ENCODE results near the gene CNOT6L. TPM values are rescaled to one million over a fixed set of nuclear protein-coding genes. Genes with fewer than 3 reads are reported as not detected.

The CNOT6L gene
- total RNA-seq, 3 donors from 2014 or later (not counting 1 experiment from before 2014, with no cell fraction given) = 172 to 237 (median 193) TPM

- no peak for ATAC-seq
- WGBS (ENCODE audit: insufficient coverage) = 92% methylated on average over 7 of the region's 7 CpGs
- intact Hi-C loops (cut with micrococcal nuclease) = no loop called here
- no peak for TF ChIP-seq CTCF (IDR thresholded peaks at IDR 0.05)
- H3K9me3 ChIP-seq (ENCODE audit: control insufficient read depth, insufficient read depth, low read length) = no peaks in the 10 kb centered on the region
- no peak overlapping the region for H3K27ac Mint-ChIP-seq
- no peaks in the 10 kb centered on the region for H3K36me3 Mint-ChIP-seq
- no peaks in the 10 kb centered on the region for H3K9me3 Mint-ChIP-seq
- no peak for DNase-seq
- no peaks in the 10 kb centered on the region for H3K27me3 Mint-ChIP-seq (ENCODE audit: low read depth in 2 of 2)
- H3K27me3 ChIP-seq (ENCODE audit: control insufficient read depth, insufficient read depth, low read length) = no peaks in the 10 kb centered on the region
- no peak overlapping the region for H3K4me3 ChIP-seq (ENCODE audit: low read length)
- no peaks in the 10 kb centered on the region for H3K4me1 ChIP-seq (ENCODE audit: control insufficient read depth, insufficient read depth, low read length)
- no peaks in the 10 kb centered on the region for H3K4me1 Mint-ChIP-seq
- H3K36me3 ChIP-seq (ENCODE audit: control insufficient read depth, insufficient read depth, low read length) = no peaks in the 10 kb centered on the region
- H3K27ac ChIP-seq (ENCODE audit: low read length) = no peak overlapping the region
- H3K4me3 Mint-ChIP-seq = no peak overlapping the region
Measured at GRCh38 chr4:77669946-77670590, 149.1 kb downstream of the CNOT6L start.

- Mint-ChIP-seq H3K36me3 (no peaks in the 10 kb centered on the region), H3K9me3 (no peaks in the 10 kb centered on the region), H3K27ac (no peak overlapping the region), H3K27me3 (ENCODE audit: low read depth in 2 of 2) (no peaks in the 10 kb centered on the region), H3K4me1 (no peaks in the 10 kb centered on the region), H3K4me3 (no peak overlapping the region)
- no peak for TF ChIP-seq CTCF (IDR thresholded peaks at IDR 0.05)
- Histone ChIP-seq H3K36me3 (ENCODE audit: control insufficient read depth, insufficient read depth, low read length) (no peaks in the 10 kb centered on the region), H3K4me3 (ENCODE audit: low read length) (no peak overlapping the region), H3K27me3 (ENCODE audit: control insufficient read depth, insufficient read depth, low read length) (no peaks in the 10 kb centered on the region), H3K9me3 (ENCODE audit: control insufficient read depth, insufficient read depth, low read length) (no peaks in the 10 kb centered on the region), H3K27ac (ENCODE audit: low read length) (no peak overlapping the region), H3K4me1 (ENCODE audit: control insufficient read depth, insufficient read depth, low read length) (no peaks in the 10 kb centered on the region)
- DNase-seq = no peak
- no peak for ATAC-seq
- 84% methylated on average over 4 of the region's 4 CpGs for WGBS (ENCODE audit: insufficient coverage)
- intact Hi-C loops (cut with micrococcal nuclease) = no loop called here
Measured at GRCh38 chr4:77665381-77666069, 153.6 kb downstream of the CNOT6L start.

Other genes starting within 250 kb of the CNOT6L start
- not detected for gene CXCL13, start 213.5 kb downstream of the CNOT6L start, total RNA-seq
- 10 to 100 TPM; 17.9 to 22.9 (median 22.9) TPM for gene MRPL1, start 43.5 kb upstream of the CNOT6L start, total RNA-seq
- gene FRAS1, start 238.0 kb upstream of the CNOT6L start, total RNA-seq = under 1 TPM in 2 of 3 donors, not detected in 1; 0.15 to 0.31 TPM